GM18526 (cell line): ENCODE measurements around the gene MAP3K5.

Experiments used
- POLR2A ChIP-seq: IDR thresholded peaks from 3 replicates; pipeline ENCODE4 v1.6.1; 2011; ENCODE audit not compliant: insufficient read length; ENCODE audit errors: extremely low read depth

MAP3K5 gene

GRCh38 chr6:136562211-136562610 lies 230.1 kb downstream of the MAP3K5 start:
- TF ChIP-seq POLR2A = no peak

GRCh38 chr6:136553166-136553787 lies 239.0 kb downstream of the MAP3K5 start:
- peak; percentile 11 for TF ChIP-seq POLR2A

- TF ChIP-seq POLR2A = no peak
Observed at GRCh38 chr6:136552054-136552453, 240.2 kb downstream of the MAP3K5 start.

- no peak for TF ChIP-seq POLR2A
Observed at GRCh38 chr6:136551103-136551502, 241.2 kb downstream of the MAP3K5 start.

GRCh38 chr6:136550330-136551071 lies 241.8 kb downstream of the MAP3K5 start, which contains the start of gene MAP7:
Gene MAP7 (minus strand): TSS chr6:136550422. CDS start chr6:136550408, 14 bp downstream.
- no peak for TF ChIP-seq POLR2A

GRCh38 chr6:136550045-136550329 lies 242.3 kb downstream of the MAP3K5 start:
- no peak for TF ChIP-seq POLR2A

- TF ChIP-seq POLR2A = no peak
Observed at GRCh38 chr6:136549300-136550044, 242.8 kb downstream of the MAP3K5 start.

- TF ChIP-seq POLR2A = no peak
Observed at GRCh38 chr6:136548582-136549299, 243.5 kb downstream of the MAP3K5 start.

- TF ChIP-seq POLR2A = no peak
Observed at GRCh38 chr6:136547871-136548270, 244.4 kb downstream of the MAP3K5 start.

GRCh38 chr6:136547336-136547735 lies 244.9 kb downstream of the MAP3K5 start:
- TF ChIP-seq POLR2A = no peak

GRCh38 chr6:136546331-136546730 lies 245.9 kb downstream of the MAP3K5 start:
- no peak for TF ChIP-seq POLR2A

- no peak for TF ChIP-seq POLR2A
Observed at GRCh38 chr6:136544326-136544725, 248.0 kb downstream of the MAP3K5 start.

- TF ChIP-seq POLR2A = no peak
Observed at GRCh38 chr6:136541395-136541794, 250.9 kb downstream of the MAP3K5 start.

GRCh38 chr6:136539967-136540652 lies 252.2 kb downstream of the MAP3K5 start:
- no peak for TF ChIP-seq POLR2A

- TF ChIP-seq POLR2A = no peak
Observed at GRCh38 chr6:136538836-136539235, 253.4 kb downstream of the MAP3K5 start.
